T-cell (primary cell): ENCODE measurements around the gene B9D1. TPM values are rescaled to one million over a fixed set of nuclear protein-coding genes. Genes with fewer than 3 reads are reported as not detected.

Experiments
- ATAC-seq, 4 experiments: fragments of 200-7000 bp in 3 of 4; fragments of 150-1000 bp in 1 of 4; cut with Tn5 transposase; replicated peaks in 1 of 4; 1 replicate in 3 of 4; 2 replicates in 1 of 4; pipeline ENCODE4 v1.10.0; 2021; ENCODE audit warnings: moderate library complexity in 3 of 4, mild to moderate bottlenecking in 2 of 4, moderate number of reproducible peaks in 1 of 4
- CTCF ChIA-PET, 2 donors: fragments of 300-600 bp; sonication (Branson Sonifier 250); formaldehyde crosslinking; loops; one replicate each; lab custom pipeline; 2022; ENCODE audit warnings: antibody characterized with exemption in 2 of 2; lab: Charles Lee
- POLR2A ChIA-PET, 2 donors: fragments of 300-600 bp; sonication (Branson Sonifier 250); formaldehyde crosslinking; loops; one replicate each; lab custom pipeline; 2022; ENCODE audit warnings: antibody characterized with exemption in 2 of 2; lab: Charles Lee
- DNase-seq, 35 experiments: peaks; one replicate each; pipeline versions ENCODE4 v3.0.0 to v3.0.0-alpha.2; 2013 to 2023
- H3K27ac ChIP-seq: one replicate; pipeline ENCODE4 v1.5.1; 2013; ENCODE audit warnings: low read length
- H3K27me3 ChIP-seq, 2 experiments: replicated peaks in 1 of 2; 1 replicate in 1 of 2; 2 replicates in 1 of 2; pipeline versions ENCODE4 v1.6.1 to v1.7.0; 2013; ENCODE audit warnings: low read length in 1 of 2, mixed read lengths in 1 of 2; ENCODE audit not compliant: control insufficient read depth in 2 of 2, insufficient read depth in 2 of 2; ENCODE audit errors: extremely low read depth in 1 of 2
- H3K36me3 ChIP-seq, 2 donors: 1 replicate in 1 of 2; 2 replicates in 1 of 2; pipeline versions ENCODE4 v1.6.1 to v1.7.0; 2013; ENCODE audit warnings: low read length in 1 of 2; ENCODE audit not compliant: control insufficient read depth in 2 of 2, insufficient read depth in 1 of 2; ENCODE audit errors: extremely low read depth in 1 of 2
- H3K4me1 ChIP-seq, 2 experiments: 1 replicate in 1 of 2; 2 replicates in 1 of 2; pipeline versions ENCODE4 v1.6.1 to v1.7.0; 2013; ENCODE audit warnings: low read length in 2 of 2, mixed read lengths in 1 of 2; ENCODE audit not compliant: insufficient read depth in 2 of 2, control insufficient read depth in 1 of 2; ENCODE audit errors: extremely low read depth in 1 of 2
- H3K4me3 ChIP-seq, 2 donors: 1 replicate in 1 of 2; 2 replicates in 1 of 2; pipeline versions ENCODE4 v1.5.1 to v1.7.0; 2013; ENCODE audit warnings: mild to moderate bottlenecking in 2 of 2, low read length in 1 of 2, moderate library complexity in 1 of 2; ENCODE audit not compliant: control insufficient read depth in 1 of 2; ENCODE audit errors: extremely low read depth in 1 of 2
- H3K9me3 ChIP-seq: 2 replicates; pipeline ENCODE4 v1.7.0; 2013
- H3K27ac Mint-ChIP-seq, 2 donors: one replicate each; pipeline ENCODE4 v1.8.0; 2020 to 2021; ENCODE audit warnings: mild to moderate bottlenecking in 2 of 2, mixed read lengths in 2 of 2
- H3K27me3 Mint-ChIP-seq, 2 donors: one replicate each; pipeline ENCODE4 v1.8.0; 2021 to 2022; ENCODE audit warnings: mixed read lengths in 2 of 2
- H3K36me3 Mint-ChIP-seq: one replicate; pipeline ENCODE4 v1.8.0; 2021; ENCODE audit warnings: mixed read lengths
- H3K4me1 Mint-ChIP-seq, 3 donors: one replicate each; pipeline ENCODE4 v1.8.0; 2020 to 2022; ENCODE audit warnings: mixed read lengths in 3 of 3, mild to moderate bottlenecking in 1 of 3
- H3K4me3 Mint-ChIP-seq, 3 donors: one replicate each; pipeline ENCODE4 v1.8.0; 2020 to 2022; ENCODE audit warnings: mild to moderate bottlenecking in 3 of 3, mixed read lengths in 3 of 3, moderate library complexity in 3 of 3
- H3K9me3 Mint-ChIP-seq, 3 donors: one replicate each; pipeline ENCODE4 v1.8.0; 2020 to 2022; ENCODE audit warnings: mixed read lengths in 3 of 3
- WGBS: methylation state at CpG from one replicate; pipeline ENCODE4 v1.1.5; 2013; ENCODE audit warnings: missing lambda C conversion rate; ENCODE audit not compliant: insufficient coverage; 5-methylcytosine and 5-hydroxymethylcytosine counted together
- total RNA-seq, 35 experiments: library from RNA in 6 of 35; stranded (reverse) in 6 of 35; fragments of 120-200 nt in 1 of 35; gene quantifications; one replicate each; pipeline versions ENCODE4 v1.2.1 to v1.2.4 and lab custom pipeline; 2013 to 2026

B9D1 gene
- total RNA-seq, 5 donors from 2014 or later (not counting 1 experiment from before 2014, with no cell fraction given) = 1.2 to 2.5 (median 2.1) TPM

DNA sequence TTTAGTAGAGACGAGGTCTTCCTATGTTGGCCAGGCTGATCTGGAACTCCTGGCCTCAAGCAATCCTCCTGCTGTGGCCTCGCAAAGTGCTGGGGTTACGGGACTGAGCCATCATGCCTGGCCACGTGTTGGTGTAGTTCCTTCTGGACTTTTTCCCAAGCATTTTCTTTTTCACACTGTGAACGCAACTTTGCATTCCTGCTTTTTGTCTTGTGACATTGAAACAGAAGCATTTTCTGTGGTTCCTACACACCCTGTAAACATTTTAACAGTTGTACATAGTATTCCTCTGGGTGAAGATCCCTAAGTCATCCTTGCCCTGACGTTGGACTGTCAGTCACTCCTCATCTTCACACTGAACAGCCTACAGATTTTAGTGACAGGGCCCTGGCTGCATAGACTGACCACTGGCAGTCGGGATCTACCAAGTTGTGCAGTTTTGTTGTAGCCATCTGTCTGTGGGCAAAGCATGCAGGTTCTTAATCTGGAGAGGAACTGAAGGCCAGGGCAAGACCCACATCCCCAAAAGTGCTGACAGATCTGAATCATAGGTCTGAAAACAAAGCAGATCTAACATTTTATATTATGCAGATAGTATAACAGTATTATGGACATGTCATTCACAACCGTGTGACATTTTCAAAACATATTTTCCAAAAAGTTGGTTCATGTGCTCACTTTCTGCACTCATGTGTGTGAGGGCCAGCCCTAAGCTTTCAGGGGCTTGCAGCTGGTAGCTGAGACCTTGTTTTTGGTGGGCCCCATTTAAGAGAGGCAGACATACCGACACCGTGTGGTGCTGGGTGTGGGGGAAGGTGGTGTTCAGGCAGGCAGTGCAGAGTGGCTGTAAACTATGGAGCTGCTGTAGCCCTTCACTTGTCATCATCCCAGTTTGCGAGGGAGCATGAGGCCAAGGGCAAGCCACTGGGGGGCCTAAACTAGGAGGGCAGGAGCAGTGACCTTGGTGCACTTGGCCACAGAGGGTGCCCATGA, 65.4 kb downstream of the B9D1 start:
- H3K4me3 ChIP-seq = no peak overlapping the region
- ChIA-PET CTCF (no interaction called here), POLR2A (no interaction called here)
- 85% methylated on average over 9 of the region's 11 CpGs for WGBS
- H3K36me3 Mint-ChIP-seq = no peaks in the 10 kb centered on the region
- H3K4me1 ChIP-seq = no peaks in the 10 kb centered on the region
- H3K27me3 ChIP-seq = peaks cover 0 to 9% of the 10 kb centered on the region in 2 experiments
- peaks cover 0 to 7% of the 10 kb centered on the region in 2 donors for H3K27me3 Mint-ChIP-seq
- H3K27ac ChIP-seq = no peak overlapping the region
- H3K4me3 Mint-ChIP-seq = no peak overlapping the region
- H3K9me3 ChIP-seq = no peaks in the 10 kb centered on the region
- no peaks in the 10 kb centered on the region for H3K36me3 ChIP-seq
- no peak for ATAC-seq
- no peak for DNase-seq
- no peak overlapping the region for H3K27ac Mint-ChIP-seq
- no peaks in the 10 kb centered on the region for H3K9me3 Mint-ChIP-seq
- no peaks in the 10 kb centered on the region for H3K4me1 Mint-ChIP-seq

DNA sequence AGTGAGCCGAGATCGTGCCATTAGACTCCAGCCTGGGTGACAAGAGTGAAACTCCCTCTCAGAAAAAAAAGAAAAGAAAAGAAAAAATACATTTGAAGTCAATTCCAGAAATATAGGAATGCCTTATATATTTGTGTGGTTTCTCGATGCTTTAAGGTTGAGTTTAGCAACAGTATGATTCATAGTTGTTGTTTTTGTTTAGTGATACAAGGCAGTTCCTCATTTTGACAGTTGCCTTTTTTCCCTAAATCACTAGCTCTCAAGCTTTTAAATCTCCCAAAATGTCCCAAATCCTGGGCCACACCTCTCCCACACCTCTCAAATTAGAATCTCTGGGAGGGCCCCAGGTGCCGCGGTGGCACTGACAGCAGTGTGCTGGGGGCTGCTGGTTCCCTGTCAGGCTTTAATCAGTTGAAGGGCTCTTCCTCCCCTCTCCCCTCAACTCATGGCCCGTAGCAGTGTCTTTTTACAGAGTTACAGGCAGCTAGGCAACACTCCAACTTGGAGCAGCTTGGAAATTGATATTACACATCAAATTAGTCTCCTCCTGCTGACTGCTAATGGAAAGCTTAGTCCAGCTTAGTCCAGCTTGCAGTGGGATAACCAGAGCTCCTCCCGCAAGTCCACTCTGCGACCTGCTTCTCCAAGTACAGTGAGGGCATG, 66.9 kb downstream of the B9D1 start:
- Histone ChIP-seq H3K27me3 (peaks cover 0 to 4% of the 10 kb centered on the region in 2 experiments), H3K4me1 (no peaks in the 10 kb centered on the region), H3K9me3 (no peaks in the 10 kb centered on the region), H3K36me3 (no peaks in the 10 kb centered on the region), H3K27ac (no peak overlapping the region), H3K4me3 (no peak overlapping the region)
- ChIA-PET POLR2A (no interaction called here), CTCF (no interaction called here)
- DNase-seq (no peak), ATAC-seq (no peak)
- peaks cover 5% of the 10 kb centered on the region for H3K36me3 Mint-ChIP-seq
- H3K27me3 Mint-ChIP-seq = peaks cover 0 to 8% of the 10 kb centered on the region in 2 donors
- no peak overlapping the region for H3K4me3 Mint-ChIP-seq
- H3K27ac Mint-ChIP-seq = no peak overlapping the region
- H3K4me1 Mint-ChIP-seq = no peaks in the 10 kb centered on the region
- whole genome bisulfite sequencing = 94% methylated on average over 4 of the region's 8 CpGs
- H3K9me3 Mint-ChIP-seq = no peaks in the 10 kb centered on the region

DNA sequence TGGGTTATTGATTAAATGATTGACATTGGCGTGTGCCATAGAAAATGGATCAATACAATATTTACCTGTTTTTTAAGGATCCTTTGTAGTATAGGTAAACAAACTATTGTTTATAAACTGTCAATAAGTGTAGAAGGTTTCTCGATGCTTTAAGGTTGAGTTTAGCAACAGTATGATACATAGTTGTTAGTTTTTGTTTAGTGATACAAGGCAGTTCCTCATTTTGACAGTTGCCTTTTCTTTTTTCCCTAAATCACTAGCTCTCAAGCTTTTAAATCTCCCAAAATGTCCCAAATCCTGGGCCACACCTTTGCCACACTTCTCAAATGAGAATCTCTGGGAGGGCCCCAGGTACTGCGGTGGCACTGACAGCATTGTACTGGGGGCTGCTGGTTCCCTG, 68.1 kb downstream of the B9D1 start:
- Mint-ChIP-seq H3K4me3 (no peak overlapping the region), H3K27ac (no peak overlapping the region), H3K36me3 (peaks cover 5% of the 10 kb centered on the region), H3K9me3 (no peaks in the 10 kb centered on the region), H3K27me3 (peaks cover 0 to 6% of the 10 kb centered on the region in 2 donors), H3K4me1 (peaks cover 0 to 2% (median 0%) of the 10 kb centered on the region in 3 donors)
- ChIA-PET POLR2A (no interaction called here), CTCF (no interaction called here)
- H3K27ac ChIP-seq = no peak overlapping the region
- H3K9me3 ChIP-seq = no peaks in the 10 kb centered on the region
- DNase-seq (no peak), ATAC-seq (no peak)
- peaks cover 0 to 8% of the 10 kb centered on the region in 2 experiments for H3K27me3 ChIP-seq
- H3K4me3 ChIP-seq = no peak overlapping the region
- WGBS = 100% methylated on average over 1 of the region's 3 CpGs
- no peaks in the 10 kb centered on the region for H3K36me3 ChIP-seq
- peaks cover 0 to 7% of the 10 kb centered on the region in 2 experiments for H3K4me1 ChIP-seq

Other genes starting within 250 kb of the B9D1 start
- 100 to 1,000 TPM in 1 of 5 donors, 10 to 100 TPM in 4; 28.0 to 106 (median 85.5) TPM for gene GRAPL, start 235.1 kb downstream of the B9D1 start, total RNA-seq
- gene EPN2, start 125.4 kb downstream of the B9D1 start, total RNA-seq = 1 to 10 TPM; 5.5 to 9.8 (median 8.4) TPM
- 10 to 100 TPM; 14.6 to 29.8 (median 27.9) TPM for gene MAPK7, start 15.8 kb upstream of the B9D1 start, total RNA-seq
- under 1 TPM in 3 of 5 donors, not detected in 2; 0.18 to 0.63 (median 0.46) TPM for gene MFAP4, start 24.5 kb upstream of the B9D1 start, total RNA-seq
- 1 to 10 TPM in 3 of 5 donors, under 1 TPM in 2; 0.40 to 1.8 (median 1.2) TPM for gene RNF112, start 48.5 kb upstream of the B9D1 start, total RNA-seq
- gene SLC47A1, start 171.1 kb upstream of the B9D1 start, total RNA-seq = under 1 TPM in 4 of 5 donors, not detected in 1; 0.10 to 0.66 (median 0.31) TPM